Natural killer cell (primary cell): Measurements from ENCODE around the gene MMP24OS. TPM values are rescaled to one million over a fixed set of nuclear protein-coding genes. Genes with fewer than 3 reads are reported as not detected.

Experiments used
- ATAC-seq, 3 donors: fragments of 150-1000 bp in 2 of 3; fragments of 200-7000 bp in 1 of 3; cut with Tn5 transposase; 1 replicate in 1 of 3; 2 replicates in 2 of 3; pipeline ENCODE4 v1.10.0; 2021; ENCODE audit warnings: mild to moderate bottlenecking in 2 of 3, moderate library complexity in 2 of 3
- DNase-seq, 2 donors: peaks; one replicate each; pipeline versions ENCODE4 v3.0.0 to v3.0.0-alpha.2; 2013 to 2021; ENCODE audit warnings: mixed read lengths in 1 of 2
- H3K27ac ChIP-seq: one replicate; pipeline ENCODE4 v1.5.1; 2013; ENCODE audit warnings: mild to moderate bottlenecking, low read length
- H3K27me3 ChIP-seq: one replicate; pipeline ENCODE4 v1.6.1; 2013; ENCODE audit warnings: low read length; ENCODE audit not compliant: control insufficient read depth, insufficient read depth
- H3K36me3 ChIP-seq: one replicate; pipeline ENCODE4 v1.6.1; 2013; ENCODE audit warnings: low read length; ENCODE audit not compliant: control insufficient read depth, insufficient read depth
- H3K4me1 ChIP-seq: one replicate; pipeline ENCODE4 v1.6.1; 2013; ENCODE audit warnings: low read length; ENCODE audit not compliant: control insufficient read depth, insufficient read depth
- H3K4me3 ChIP-seq: one replicate; pipeline ENCODE4 v1.5.1; 2013; ENCODE audit warnings: low read length
- H3K9me3 ChIP-seq: one replicate; pipeline ENCODE4 v1.6.1; 2013; ENCODE audit warnings: low read length; ENCODE audit not compliant: control insufficient read depth, insufficient read depth
- H3K27ac Mint-ChIP-seq, 2 donors: one replicate each; pipeline ENCODE4 v1.8.0; 2022; ENCODE audit warnings: mild to moderate bottlenecking in 2 of 2, mixed read lengths in 2 of 2, moderate library complexity in 1 of 2
- H3K27me3 Mint-ChIP-seq, 2 donors: one replicate each; pipeline ENCODE4 v1.8.0; 2022; ENCODE audit warnings: low read depth in 2 of 2, mixed read lengths in 2 of 2
- H3K36me3 Mint-ChIP-seq: one replicate; pipeline ENCODE4 v1.8.0; 2022; ENCODE audit warnings: mixed read lengths
- H3K4me1 Mint-ChIP-seq, 2 donors: one replicate each; pipeline ENCODE4 v1.8.0; 2022; ENCODE audit warnings: mixed read lengths in 2 of 2
- H3K4me3 Mint-ChIP-seq: one replicate; pipeline ENCODE4 v1.8.0; 2022; ENCODE audit warnings: mild to moderate bottlenecking, moderate library complexity, mixed read lengths
- H3K9me3 Mint-ChIP-seq, 2 donors: one replicate each; pipeline ENCODE4 v1.8.0; 2022; ENCODE audit warnings: mixed read lengths in 2 of 2
- CTCF ChIP-seq: fragments of 200-600 bp; IDR thresholded peaks from one replicate; pipeline ENCODE4 v1.8.0; 2022; ENCODE audit warnings: antibody characterized with exemption
- WGBS: methylation state at CpG from one replicate; pipeline ENCODE4 v1.1.7; 2013; ENCODE audit warnings: missing lambda C conversion rate; ENCODE audit not compliant: insufficient coverage; 5-methylcytosine and 5-hydroxymethylcytosine counted together
- intact Hi-C: fragments of 100-400 bp; cut with micrococcal nuclease; formaldehyde crosslinking; loops from one replicate; pipeline ENCODE4 v1.14.2; 2022
- total RNA-seq, 4 donors: library from RNA; stranded (reverse); fragments of 120-200 nt in 1 of 4; gene quantifications; one replicate each; pipeline versions ENCODE4 v1.2.3 to v1.2.4, GENCODE V29; 2013 to 2022

The MMP24OS gene
- total RNA-seq, 3 donors from 2014 or later (not counting 1 experiment from before 2014, with no cell fraction given) = 76.5 to 92.7 (median 86.6) TPM

- Histone ChIP-seq H3K27ac (no peak overlapping the region), H3K36me3 (no peaks in the 10 kb centered on the region), H3K9me3 (no peaks in the 10 kb centered on the region), H3K4me1 (no peaks in the 10 kb centered on the region), H3K4me3 (no peak overlapping the region), H3K27me3 (no peaks in the 10 kb centered on the region)
- DNase-seq = no peak
- Mint-ChIP-seq H3K4me3 (no peak overlapping the region), H3K27ac (no peak overlapping the region), H3K4me1 (peaks cover 6% of the 10 kb centered on the region in 2 donors), H3K9me3 (no peaks in the 10 kb centered on the region), H3K36me3 (no peaks in the 10 kb centered on the region), H3K27me3 (peaks cover 0 to 3% of the 10 kb centered on the region in 2 donors)
- intact Hi-C loops = no loop called here
- no peak for ATAC-seq
- no peak for TF ChIP-seq CTCF
- WGBS = 95% methylated on average over 19 of the region's 19 CpGs
Measured at GRCh38 chr20:35293303-35294292, 15.7 kb upstream of the MMP24OS start.

GRCh38 chr20:35292504-35293285, 14.8 kb upstream of the MMP24OS start:
- no peak overlapping the region for H3K27ac Mint-ChIP-seq
- DNase-seq = no peak

GRCh38 chr20:35291654-35292503, 14.0 kb upstream of the MMP24OS start, which contains the start of gene FAM83C:
Gene FAM83C, minus strand, starts transcription at chr20:35292425. Its CDS starts 121 bp downstream, at chr20:35292304.
- H3K4me1 ChIP-seq = no peaks in the 10 kb centered on the region
- intact Hi-C loops = no loop called here
- peaks cover 0 to 5% of the 10 kb centered on the region in 2 donors for H3K27me3 Mint-ChIP-seq
- no peak for TF ChIP-seq CTCF
- H3K36me3 ChIP-seq = no peaks in the 10 kb centered on the region
- ATAC-seq (no peak), DNase-seq (no peak)
- H3K27me3 ChIP-seq = no peaks in the 10 kb centered on the region
- H3K36me3 Mint-ChIP-seq = no peaks in the 10 kb centered on the region
- 89% methylated on average over 40 of the region's 40 CpGs for WGBS
- H3K4me3 ChIP-seq = no peak within 1 kb of the TSS
- H3K4me3 Mint-ChIP-seq = no peak within 1 kb of the TSS
- H3K27ac Mint-ChIP-seq = no peak within 1 kb of the TSS
- H3K4me1 Mint-ChIP-seq = peaks cover 6% of the 10 kb centered on the region in 2 donors
- H3K27ac ChIP-seq = no peak within 1 kb of the TSS
- no peaks in the 10 kb centered on the region for H3K9me3 Mint-ChIP-seq
- no peaks in the 10 kb centered on the region for H3K9me3 ChIP-seq

More at GRCh38 chr20:35292504-35293285, 14.8 kb upstream of the MMP24OS start:
- no peaks in the 10 kb centered on the region for H3K4me1 ChIP-seq
- H3K4me3 Mint-ChIP-seq = no peak overlapping the region
- no peak overlapping the region for H3K4me3 ChIP-seq
- H3K27me3 Mint-ChIP-seq = peaks cover 0 to 3% of the 10 kb centered on the region in 2 donors
- no peaks in the 10 kb centered on the region for H3K36me3 Mint-ChIP-seq
- no peak for TF ChIP-seq CTCF
- no peaks in the 10 kb centered on the region for H3K9me3 ChIP-seq
- no peak for ATAC-seq
- no peaks in the 10 kb centered on the region for H3K36me3 ChIP-seq
- no peaks in the 10 kb centered on the region for H3K27me3 ChIP-seq
- H3K27ac ChIP-seq = no peak overlapping the region
- H3K9me3 Mint-ChIP-seq = no peaks in the 10 kb centered on the region
- intact Hi-C loops = no loop called here
- peaks cover 6% of the 10 kb centered on the region in 2 donors for H3K4me1 Mint-ChIP-seq
- 88% methylated on average over 21 of the region's 23 CpGs for WGBS
